WI38 (cell line): ENCODE data around the gene INSYN2B.

Experiments
- H3K4me3 ChIP-seq: 2 replicates; pipeline ENCODE4 v1.5.1; 2011; ENCODE audit warnings: low read depth, mild to moderate bottlenecking, control low read depth, low read length
- TF ChIP-seq, protein P1 (sequence below): IDR thresholded peaks from 2 replicates; pipeline ENCODE4 v1.5.1; 2012; ENCODE audit warnings: low read depth, mild to moderate bottlenecking, control low read depth, low read length

Gene INSYN2B

DNA sequence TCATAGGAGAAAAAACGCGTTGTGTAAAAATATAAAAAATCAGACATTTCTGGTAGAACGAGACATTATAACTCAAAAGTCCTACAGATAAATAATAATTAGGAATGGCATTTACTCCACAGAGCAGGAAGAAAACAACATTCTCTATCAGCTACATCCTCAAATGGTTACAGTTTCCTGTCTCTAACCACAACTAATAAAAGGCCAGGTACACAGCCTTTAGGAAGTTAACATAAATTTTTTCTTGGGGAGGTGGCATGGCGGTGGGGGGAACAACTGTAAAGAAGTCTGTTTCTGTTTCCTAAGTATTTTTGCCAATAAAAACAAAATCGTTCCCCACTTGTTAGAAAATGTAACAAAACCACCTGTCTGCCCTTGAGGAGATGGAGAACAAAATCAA is 44.5 kb downstream of the INSYN2B start:
- TF ChIP-seq, protein P1, sequence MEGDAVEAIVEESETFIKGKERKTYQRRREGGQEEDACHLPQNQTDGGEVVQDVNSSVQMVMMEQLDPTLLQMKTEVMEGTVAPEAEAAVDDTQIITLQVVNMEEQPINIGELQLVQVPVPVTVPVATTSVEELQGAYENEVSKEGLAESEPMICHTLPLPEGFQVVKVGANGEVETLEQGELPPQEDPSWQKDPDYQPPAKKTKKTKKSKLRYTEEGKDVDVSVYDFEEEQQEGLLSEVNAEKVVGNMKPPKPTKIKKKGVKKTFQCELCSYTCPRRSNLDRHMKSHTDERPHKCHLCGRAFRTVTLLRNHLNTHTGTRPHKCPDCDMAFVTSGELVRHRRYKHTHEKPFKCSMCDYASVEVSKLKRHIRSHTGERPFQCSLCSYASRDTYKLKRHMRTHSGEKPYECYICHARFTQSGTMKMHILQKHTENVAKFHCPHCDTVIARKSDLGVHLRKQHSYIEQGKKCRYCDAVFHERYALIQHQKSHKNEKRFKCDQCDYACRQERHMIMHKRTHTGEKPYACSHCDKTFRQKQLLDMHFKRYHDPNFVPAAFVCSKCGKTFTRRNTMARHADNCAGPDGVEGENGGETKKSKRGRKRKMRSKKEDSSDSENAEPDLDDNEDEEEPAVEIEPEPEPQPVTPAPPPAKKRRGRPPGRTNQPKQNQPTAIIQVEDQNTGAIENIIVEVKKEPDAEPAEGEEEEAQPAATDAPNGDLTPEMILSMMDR = no peak
- H3K4me3 ChIP-seq = no peak overlapping the region

DNA sequence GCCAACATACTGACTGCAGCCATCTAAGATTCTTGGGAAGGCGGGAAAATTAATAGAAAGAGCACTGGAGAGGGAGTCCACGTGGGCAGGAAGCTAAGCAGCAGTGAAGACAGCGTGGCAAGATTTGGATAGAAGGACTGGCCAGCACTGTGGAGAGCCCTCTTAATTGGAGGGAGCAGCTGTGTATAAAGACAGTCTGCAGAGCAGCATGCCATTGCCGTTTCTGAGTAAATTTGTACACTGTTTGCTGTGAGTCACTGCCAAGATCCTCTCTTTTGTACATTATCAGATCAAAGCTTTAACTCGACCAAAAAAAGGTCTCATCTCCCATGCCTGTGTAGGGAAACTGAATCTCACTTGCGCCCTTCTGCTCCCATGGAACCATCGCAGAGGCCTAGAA is 45.3 kb downstream of the INSYN2B start:
- H3K4me3 ChIP-seq = no peak overlapping the region
- TF ChIP-seq, protein P1 = no peak

DNA sequence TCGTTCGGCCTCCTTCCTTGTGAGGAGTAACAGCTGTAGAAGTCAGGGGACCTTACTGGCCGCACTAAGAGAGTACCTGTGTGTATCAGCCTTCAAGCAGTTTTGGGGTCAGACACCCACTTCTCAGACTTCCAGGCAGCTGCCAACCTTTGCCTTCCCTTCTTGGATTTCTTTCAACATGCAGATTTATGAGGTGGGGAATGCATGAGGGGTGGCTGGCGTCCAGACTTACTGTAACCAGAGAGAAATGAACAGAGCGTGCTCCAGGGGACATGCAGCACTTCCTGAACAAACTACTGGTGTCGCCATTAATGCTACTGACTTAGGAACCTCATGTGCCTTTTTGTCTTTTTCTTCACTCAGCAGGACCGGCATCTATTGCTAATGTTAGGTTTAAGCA is 46.7 kb downstream of the INSYN2B start:
- H3K4me3 ChIP-seq = no peak overlapping the region
- TF ChIP-seq, protein P1 = no peak

DNA sequence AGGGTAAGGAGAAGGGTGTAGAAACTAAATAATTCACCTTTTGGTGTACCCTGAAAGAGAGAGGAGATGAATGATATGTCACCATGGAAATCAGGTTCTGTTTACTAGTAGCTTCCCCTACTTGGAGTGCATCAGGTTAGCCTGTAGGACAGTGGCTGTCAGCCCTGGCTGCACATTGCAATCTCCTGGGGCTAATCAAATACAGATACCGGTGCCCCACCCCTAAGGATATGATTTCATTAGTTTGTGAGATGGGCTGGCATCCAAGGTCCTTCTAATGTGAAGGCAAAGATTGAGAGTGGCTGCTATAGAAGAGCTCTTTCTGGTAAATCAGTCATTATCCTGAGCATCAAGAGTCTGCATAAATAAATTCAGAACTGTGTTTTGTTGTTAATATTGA is 47.2 kb downstream of the INSYN2B start:
- TF ChIP-seq, protein P1 = no peak
- no peak overlapping the region for H3K4me3 ChIP-seq

DNA sequence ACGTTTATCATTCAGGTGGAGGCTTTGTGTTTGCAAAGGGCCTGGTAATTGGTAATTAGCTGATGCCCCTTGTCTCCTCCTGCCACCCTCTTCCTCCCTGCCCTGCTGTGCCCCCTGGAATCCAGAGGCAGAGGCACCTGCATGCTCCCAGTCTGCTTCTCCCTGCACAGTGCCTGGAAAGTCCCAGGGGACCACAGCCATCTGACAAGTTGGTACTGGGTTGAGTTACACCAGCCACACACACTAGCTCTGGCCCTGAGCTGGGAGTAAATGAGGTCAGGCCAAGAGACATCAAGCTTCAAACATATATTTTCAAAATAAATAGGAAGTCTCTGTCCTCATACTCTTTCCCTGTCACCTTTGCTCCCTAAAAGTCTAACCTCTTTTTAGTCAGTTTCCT is 56.3 kb downstream of the INSYN2B start:
- TF ChIP-seq, protein P1 = no peak
- H3K4me3 ChIP-seq = no peak overlapping the region

DNA sequence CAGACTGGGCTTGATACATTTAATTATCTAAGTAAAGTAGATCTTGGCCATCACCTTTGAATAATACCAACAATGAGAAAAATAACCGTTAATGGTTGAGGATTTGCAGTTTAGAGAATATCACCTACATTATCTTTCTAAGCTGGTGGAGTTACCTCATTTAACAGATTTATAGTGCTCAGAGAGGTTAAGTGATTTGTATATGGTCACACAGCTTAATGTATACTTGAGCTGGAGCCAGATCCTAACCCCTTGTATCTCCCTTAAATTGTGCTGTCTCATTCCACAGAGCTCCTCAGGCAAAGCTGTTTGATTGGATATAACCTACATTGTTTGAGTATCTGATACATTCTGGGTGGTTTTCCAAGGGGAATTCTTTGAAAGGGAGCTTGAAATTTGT is 57.8 kb downstream of the INSYN2B start:
- H3K4me3 ChIP-seq = no peak overlapping the region
- TF ChIP-seq, protein P1 = no peak

DNA sequence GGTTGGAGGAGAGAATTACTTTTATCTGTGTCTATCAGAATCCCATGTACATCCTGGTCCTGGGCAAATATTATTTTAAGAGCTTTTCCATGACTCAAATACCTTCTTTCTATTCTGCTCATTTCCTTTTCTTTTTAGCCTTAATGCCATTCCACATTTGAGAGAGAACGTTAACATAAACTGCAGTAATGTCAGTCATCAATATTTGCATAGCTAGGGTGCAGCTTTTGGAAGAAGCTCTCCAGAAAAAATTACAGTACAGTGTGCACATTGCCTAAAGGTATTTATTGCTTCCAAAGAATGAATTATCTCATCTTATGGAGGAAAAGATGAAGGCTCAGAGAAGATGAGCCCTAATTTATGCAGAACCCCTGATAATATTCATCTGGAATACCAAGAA is 58.3 kb downstream of the INSYN2B start:
- H3K4me3 ChIP-seq = no peak overlapping the region
- TF ChIP-seq, protein P1 = no peak

DNA sequence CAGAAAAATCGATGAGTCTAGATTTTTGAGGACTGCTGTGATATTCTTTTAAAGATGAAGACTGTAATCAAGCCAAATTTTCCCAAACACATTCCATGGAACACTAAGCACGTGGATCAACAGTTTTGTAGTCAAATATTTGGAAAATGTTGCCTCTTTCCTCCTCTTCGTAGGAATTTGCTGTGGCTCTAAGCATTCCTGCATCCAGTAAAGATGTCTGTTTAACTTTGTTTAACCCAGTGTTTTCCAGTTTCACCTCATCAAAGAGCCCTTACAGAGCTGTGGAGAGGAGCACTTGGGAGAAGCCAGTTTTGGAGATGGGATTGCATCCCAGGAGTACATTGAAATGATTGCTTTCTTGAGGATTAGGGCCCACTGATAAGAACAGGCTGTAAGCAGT is 58.9 kb downstream of the INSYN2B start:
- no peak overlapping the region for H3K4me3 ChIP-seq
- TF ChIP-seq, protein P1 = no peak
